Measurements from ENCODE around the gene RGS1.

Gene RGS1

GRCh38 chr1:192620071-192620635, 44.6 kb downstream of the RGS1 start:
- DNase-seq (ENCODE audit: low read depth) = no peak

GRCh38 chr1:192626366-192627179, 51.0 kb downstream of the RGS1 start:
- DNase-seq (ENCODE audit: low read depth) = no peak

GRCh38 chr1:192627901-192628300, 52.3 kb downstream of the RGS1 start:
- DNase-seq (ENCODE audit: low read depth) = no peak

GRCh38 chr1:192628396-192629057, 53.0 kb downstream of the RGS1 start:
- no peak for DNase-seq (ENCODE audit: low read depth)

- no peak for DNase-seq (ENCODE audit: low read depth)
Observed at GRCh38 chr1:192629612-192630011, 54.0 kb downstream of the RGS1 start.
